B cell (primary cell): ENCODE measurements around the gene SSTR1.

ENCODE experiments used
- EZH2 ChIP-seq: IDR thresholded peaks from 2 replicates; pipeline ENCODE4 v1.6.1; 2012; ENCODE audit warnings: borderline replicate concordance, low read depth, mild to moderate bottlenecking, moderate library complexity, low read length; ENCODE audit not compliant: insufficient read depth, poor library complexity, severe bottlenecking
- TF ChIP-seq, protein P1 (sequence below): fragments of 200-600 bp; IDR thresholded peaks from one replicate; pipeline ENCODE4 v1.8.0; 2022; ENCODE audit warnings: antibody characterized with exemption, mild to moderate bottlenecking

DNA sequence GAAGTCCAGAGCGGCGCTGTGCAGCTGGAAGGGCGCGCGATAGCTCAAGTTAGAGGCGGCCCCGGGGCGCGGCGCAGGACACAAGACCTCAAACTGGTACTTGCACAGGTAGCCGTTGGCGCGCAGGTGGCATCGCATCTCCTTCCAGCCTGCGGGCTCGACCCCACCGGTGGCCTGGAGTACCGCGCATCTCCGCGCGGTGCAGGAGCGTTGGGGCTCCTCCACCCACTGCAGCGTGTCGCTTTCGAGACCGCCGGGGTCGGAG is 47.6 kb downstream of the SSTR1 start:
- TF ChIP-seq, protein P1, sequence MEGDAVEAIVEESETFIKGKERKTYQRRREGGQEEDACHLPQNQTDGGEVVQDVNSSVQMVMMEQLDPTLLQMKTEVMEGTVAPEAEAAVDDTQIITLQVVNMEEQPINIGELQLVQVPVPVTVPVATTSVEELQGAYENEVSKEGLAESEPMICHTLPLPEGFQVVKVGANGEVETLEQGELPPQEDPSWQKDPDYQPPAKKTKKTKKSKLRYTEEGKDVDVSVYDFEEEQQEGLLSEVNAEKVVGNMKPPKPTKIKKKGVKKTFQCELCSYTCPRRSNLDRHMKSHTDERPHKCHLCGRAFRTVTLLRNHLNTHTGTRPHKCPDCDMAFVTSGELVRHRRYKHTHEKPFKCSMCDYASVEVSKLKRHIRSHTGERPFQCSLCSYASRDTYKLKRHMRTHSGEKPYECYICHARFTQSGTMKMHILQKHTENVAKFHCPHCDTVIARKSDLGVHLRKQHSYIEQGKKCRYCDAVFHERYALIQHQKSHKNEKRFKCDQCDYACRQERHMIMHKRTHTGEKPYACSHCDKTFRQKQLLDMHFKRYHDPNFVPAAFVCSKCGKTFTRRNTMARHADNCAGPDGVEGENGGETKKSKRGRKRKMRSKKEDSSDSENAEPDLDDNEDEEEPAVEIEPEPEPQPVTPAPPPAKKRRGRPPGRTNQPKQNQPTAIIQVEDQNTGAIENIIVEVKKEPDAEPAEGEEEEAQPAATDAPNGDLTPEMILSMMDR, result no peak
- TF ChIP-seq EZH2, result no peak
